Measurements from ENCODE around the gene KAT6B.

DNA sequence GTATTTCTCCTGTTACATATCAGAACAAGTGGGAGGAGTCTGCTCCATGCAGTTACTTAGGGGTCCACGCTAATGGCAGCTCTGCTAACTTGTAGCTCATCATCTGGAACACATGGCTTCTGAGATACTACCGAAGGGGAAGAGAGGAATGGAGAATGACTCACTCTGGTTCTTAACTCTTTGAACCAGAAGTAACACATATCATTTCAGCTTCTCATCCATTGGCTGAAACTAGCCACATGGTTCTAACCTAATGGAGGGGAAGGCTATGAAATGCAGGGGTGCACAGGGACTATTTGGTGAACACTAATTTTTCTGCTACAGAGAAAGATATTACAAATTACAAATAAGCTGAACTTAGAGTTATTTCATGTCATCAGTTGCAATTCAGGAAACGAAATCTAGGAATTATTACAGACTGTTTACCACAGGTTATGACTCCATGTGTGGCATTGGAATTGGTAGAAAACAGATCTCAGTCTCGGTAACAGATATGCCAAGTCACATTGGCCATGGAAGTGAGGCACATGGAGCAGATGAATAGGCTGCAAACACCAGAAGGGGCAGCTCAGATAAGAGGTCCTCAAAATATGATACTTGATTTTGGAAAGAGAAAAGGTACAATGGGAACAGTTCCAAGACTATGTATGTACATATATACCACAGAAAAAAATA is 9.4 kb upstream of the KAT6B start:
- TF ChIP-seq EZH2phosphoT487 (IDR thresholded peaks at IDR 0.05; ENCODE audit: insufficient read depth, low read depth) (no peak), EZH2 (IDR thresholded peaks at IDR 0.05; ENCODE audit: insufficient read depth, poor library complexity, severe bottlenecking) (no peak)
